WTC11 (cell line): ENCODE results near the gene GRM4.

Experiments
- ATF6 ChIP-seq: sonication (generic); formaldehyde crosslinking; IDR thresholded peaks from 2 replicates; pipeline ENCODE4 v1.8.1; 2023; ENCODE audit warnings: mild to moderate bottlenecking, missing genetic modification reagents
- CTCF ChIP-seq: fragments of 200-600 bp; IDR thresholded peaks from 2 replicates; pipeline ENCODE4 v1.8.0; 2022; ENCODE audit warnings: antibody characterized with exemption
- ETV6 ChIP-seq: sonication (generic); formaldehyde crosslinking; IDR thresholded peaks from 2 replicates; pipeline ENCODE4 v1.8.1; 2022; ENCODE audit warnings: mild to moderate bottlenecking, missing genetic modification reagents
- NFYB ChIP-seq: sonication (generic); formaldehyde crosslinking; conservative IDR thresholded peaks from 2 replicates; pipeline ENCODE4 v1.8.0; 2022; ENCODE audit warnings: low read depth, missing genetic modification reagents
- SMAD3 ChIP-seq: sonication (generic); formaldehyde crosslinking; IDR thresholded peaks from 2 replicates; pipeline ENCODE4 v1.8.0; 2022; ENCODE audit warnings: missing genetic modification reagents, mild to moderate bottlenecking, borderline replicate concordance
- SOX15 ChIP-seq: fragments of 250-450 bp; sonication (Bioruptor Pico); IDR thresholded peaks from 2 replicates; pipeline ENCODE4 v1.9.0; 2021; ENCODE audit warnings: mild to moderate bottlenecking
- SP1 ChIP-seq: sonication (generic); formaldehyde crosslinking; conservative IDR thresholded peaks from 2 replicates; pipeline ENCODE4 v1.8.1; 2022; ENCODE audit warnings: missing genetic modification reagents
- TEAD4 ChIP-seq: sonication (generic); formaldehyde crosslinking; IDR thresholded peaks from 2 replicates; pipeline ENCODE4 v1.8.0; 2022; ENCODE audit warnings: mild to moderate bottlenecking, missing genetic modification reagents
- ZNF512 ChIP-seq: sonication (generic); formaldehyde crosslinking; IDR thresholded peaks from 2 replicates; pipeline ENCODE4 v1.8.1; 2022; ENCODE audit warnings: missing genetic modification reagents, borderline replicate concordance

- no peak for TF ChIP-seq SP1
- TF ChIP-seq TEAD4 (CRISPR knock-in tag): no peak
- no peak for TF ChIP-seq CTCF
- TF ChIP-seq ZNF512 (CRISPR knock-in tag): no peak
- TF ChIP-seq ATF6 (CRISPR knock-in tag): no peak
- TF ChIP-seq SOX15 (CRISPR knock-in tag): no peak
- no peak for TF ChIP-seq ETV6 (CRISPR knock-in tag)
- TF ChIP-seq SMAD3: no peak
- TF ChIP-seq NFYB (CRISPR knock-in tag): no peak
Observed at GRCh38 chr6:34140075-34140474, 5.8 kb downstream of the GRM4 start.
